Suppressor macrophage treated with lipopolysaccharide for 4 hours (primary cell): ENCODE measurements around the gene MEAF6.
"Not testable (repeated sequence)": the region's sequence is repeated elsewhere in the genome, so short reads cannot be mapped to it uniquely, and the experiment has no call there.

ENCODE experiments used
- DNase-seq: peaks from one replicate; pipeline ENCODE4 v3.0.0-alpha.2; 2020

The MEAF6 gene

GRCh38 chr1:37529888-37530287 is 15.3 kb upstream of the MEAF6 start:
- not testable (repeated sequence) for DNase-seq

DNA sequence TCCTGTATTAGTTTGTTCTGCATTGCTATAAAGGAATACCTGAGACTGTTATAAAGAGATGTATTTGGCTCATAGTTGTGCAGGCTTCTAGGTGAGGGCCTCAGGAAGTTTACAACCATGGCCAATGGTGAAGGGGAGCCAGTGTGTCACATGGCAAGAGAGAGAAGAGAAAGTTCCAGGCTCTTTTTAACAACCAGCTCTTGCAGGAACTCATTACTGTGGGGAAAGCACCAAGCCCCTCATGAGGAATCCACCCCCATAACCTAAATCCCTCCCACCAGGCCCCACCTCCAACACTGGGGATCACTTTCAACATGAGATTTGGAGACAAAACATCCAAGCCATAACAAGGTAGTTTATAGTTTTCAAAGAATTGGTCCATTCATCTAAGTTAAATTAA is 5.0 kb upstream of the MEAF6 start:
- no peak for DNase-seq

DNA sequence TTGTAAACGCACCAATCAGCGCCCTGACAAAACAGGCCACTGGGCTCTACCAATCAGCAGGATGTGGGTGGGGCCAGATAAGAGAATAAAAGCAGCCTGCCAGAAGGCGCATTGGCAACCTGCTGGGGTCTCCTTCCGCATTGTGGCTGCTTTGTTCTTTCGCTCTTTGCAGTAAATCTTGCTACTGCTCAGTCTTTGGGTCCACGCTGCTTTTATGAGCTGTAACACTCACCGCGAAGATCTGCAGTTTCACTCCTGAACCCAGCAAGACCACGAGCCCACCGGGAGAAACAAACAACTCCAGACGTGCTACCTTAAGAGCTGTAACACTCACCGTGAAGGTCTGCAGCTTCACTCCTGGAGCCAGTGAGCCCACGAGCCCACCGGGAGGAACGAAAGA is 4.4 kb upstream of the MEAF6 start:
- DNase-seq = not testable (repeated sequence)

GRCh38 chr1:37518241-37518640 is 3.7 kb upstream of the MEAF6 start:
- not testable (repeated sequence) for DNase-seq

DNA sequence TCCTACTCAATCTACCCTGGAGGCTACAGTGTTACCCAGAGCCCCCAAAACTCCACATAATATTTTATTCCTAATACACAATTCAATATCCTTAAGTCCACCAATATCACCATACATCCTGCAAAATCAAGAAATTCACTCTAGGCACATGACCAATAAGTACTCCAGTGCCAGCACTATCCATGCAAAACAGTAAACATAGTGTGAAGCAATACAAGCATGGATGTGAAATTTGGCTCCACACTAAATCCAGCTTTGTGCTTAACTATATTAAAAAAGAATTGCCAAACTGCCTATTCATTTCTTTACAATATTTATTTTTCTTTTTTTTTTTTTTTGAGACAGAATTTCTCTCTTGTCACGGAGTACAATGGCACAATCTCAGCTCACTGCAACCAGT is 3.0 kb upstream of the MEAF6 start:
- DNase-seq = no peak

- no peak for DNase-seq
These were observed 844 bp upstream of the MEAF6 start for GRCh38 chr1:37515185-37516034.

- peak; percentile 9 for DNase-seq
These were observed 694 bp downstream of the MEAF6 start for GRCh38 chr1:37513795-37514349.

DNA sequence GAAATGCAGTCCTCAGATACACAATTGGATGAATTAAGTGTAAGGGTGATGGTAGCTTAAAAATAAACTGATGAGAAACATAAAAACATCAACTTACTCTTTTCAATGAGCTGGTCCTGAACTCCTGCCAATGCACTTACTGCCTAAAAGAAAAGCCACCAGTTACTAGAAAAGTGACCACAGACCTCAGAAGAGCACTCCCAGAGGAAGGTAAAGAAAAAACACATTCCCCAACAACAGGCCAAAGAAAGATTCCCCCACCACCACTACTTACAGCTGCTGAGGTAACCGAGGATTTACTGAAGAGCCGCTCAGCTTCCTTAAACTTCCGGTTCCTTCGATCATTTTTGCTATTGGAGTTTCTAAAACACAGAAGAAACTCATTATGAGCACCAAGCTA is 5.4 kb downstream of the MEAF6 start:
- DNase-seq = no peak

DNA sequence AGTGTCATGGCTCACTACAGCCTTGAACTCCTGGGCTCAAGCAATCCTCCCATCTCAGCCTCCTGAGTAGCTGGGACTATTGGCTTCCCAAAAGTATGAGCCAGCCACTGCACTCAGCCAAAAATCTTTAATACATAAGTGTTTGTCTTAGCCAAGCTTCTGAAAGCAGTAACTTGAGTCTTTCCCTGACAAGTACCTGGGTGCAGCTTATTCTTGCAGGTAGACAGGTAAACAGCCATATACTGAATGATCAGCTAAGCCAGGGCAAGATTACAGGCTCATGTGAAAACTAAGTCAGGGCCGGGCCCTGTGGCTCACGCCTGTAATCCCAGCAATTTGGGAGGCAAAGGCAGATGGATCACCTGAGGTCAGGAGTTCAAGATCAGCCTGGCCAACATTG is 7.8 kb downstream of the MEAF6 start:
- DNase-seq = no peak

DNA sequence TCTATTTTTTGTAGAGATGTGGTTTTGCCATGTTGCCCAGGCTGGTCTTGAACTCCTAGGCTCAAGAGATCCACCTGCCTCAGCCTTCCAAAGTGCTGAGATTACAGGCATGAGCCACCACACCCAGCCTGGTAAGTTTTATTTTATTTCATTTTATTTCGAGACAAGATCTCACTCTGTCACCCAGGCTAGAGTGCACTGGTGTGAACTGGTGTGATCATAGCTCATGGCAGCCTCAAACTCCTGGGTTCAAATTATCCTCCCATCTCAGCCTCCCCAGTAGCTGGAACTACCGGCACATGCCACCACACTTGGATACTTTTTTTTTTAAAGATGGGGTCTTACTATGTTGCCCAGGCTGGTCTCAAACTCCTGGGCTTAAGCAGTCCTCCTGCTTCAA is 11.8 kb downstream of the MEAF6 start:
- DNase-seq = not testable (repeated sequence)

DNA sequence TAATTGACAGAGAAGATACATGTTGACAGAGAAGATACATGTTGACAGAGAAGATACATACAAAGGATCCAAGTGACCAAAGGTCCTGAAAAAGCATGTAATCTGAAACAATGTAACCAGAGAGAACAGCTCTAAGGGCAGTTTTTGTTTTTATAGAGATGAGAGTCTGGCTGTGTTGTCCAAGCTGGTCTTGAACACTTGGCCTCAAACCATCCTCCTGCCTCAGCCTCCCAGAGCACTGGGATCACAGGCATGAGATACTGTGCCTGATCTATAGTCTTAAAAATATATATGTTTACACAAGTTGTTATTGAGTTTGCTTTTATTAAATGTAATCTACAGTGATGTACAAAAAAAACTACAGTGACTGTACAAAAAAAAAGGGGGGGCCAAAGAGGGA is 12.5 kb downstream of the MEAF6 start:
- DNase-seq = no peak

GRCh38 chr1:37501661-37502060 is 12.9 kb downstream of the MEAF6 start:
- no peak for DNase-seq

GRCh38 chr1:37498872-37499617 is 15.5 kb downstream of the MEAF6 start:
- DNase-seq = no peak

DNA sequence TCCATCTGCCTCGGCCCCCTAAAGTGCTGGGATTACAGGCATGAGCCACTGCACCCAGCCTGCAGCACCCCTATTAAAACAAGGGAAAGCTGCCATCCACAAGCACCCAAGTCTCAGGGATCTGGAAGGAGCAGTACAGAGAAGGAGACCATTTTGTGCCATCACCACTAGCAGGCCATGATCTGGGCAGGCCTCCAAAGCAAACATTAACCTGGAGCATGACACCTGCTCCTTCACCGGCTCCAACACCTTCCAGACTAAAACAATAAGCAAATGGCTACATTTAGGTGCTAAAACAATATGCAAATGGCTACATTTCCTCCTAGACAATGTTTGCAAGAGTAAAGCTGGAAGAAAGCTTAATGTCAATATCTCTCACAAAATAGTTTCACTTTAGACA is 16.7 kb downstream of the MEAF6 start:
- DNase-seq = no peak

GRCh38 chr1:37495875-37496274 is 18.7 kb downstream of the MEAF6 start:
- no peak for DNase-seq

DNA sequence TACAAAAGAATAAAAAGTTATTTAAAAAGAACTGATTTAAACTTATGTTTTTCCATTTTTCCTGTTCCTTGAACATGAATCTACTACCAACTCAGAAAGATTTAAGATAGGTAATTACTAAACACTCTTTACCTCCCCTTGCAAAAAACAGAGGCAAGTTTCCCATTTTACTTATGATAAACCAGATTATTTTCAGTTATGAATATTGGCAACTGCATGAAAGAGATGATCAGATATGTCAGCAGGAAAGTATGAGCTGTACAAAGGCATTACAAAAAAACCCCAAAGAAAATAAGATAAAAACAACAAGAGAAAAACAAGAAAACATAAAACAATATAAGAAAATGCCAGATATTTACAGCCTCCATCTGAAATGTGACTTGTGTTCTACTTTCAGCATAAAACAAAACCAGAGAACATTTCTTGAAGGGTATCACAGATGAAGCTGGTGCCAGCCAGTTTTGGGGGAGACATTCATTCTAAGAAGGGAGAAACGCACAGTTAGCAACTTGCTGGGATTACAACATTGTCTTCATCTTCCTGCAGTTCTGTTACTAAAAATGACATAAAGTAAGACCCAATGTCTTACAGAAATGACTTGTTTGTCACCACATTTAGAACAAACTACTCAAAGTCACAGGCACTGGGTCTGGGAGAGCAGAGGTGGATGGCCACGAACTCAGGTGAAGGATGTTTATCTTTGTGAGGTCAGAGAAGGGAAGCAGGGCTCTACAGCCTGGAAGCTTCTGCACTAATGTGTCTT is 21.0 kb downstream of the MEAF6 start:
- DNase-seq = no peak

DNA sequence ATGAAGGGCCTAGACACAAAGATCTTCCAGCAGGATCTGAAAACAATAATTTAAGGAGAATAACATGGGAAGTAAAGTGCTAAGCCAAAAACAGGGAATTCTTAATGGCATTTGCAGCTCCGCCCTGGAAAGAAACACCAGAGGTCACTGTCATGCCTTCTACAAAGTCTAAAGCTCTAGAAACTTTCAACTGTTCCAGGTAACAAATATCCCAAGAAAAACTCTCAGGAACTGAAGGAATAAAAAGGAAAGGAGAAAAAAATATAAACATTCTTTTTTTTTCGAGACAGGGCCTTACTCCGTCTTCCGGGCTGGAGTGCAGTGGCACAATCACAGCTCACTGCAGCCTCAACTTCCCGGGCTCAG is 27.0 kb downstream of the MEAF6 start:
- DNase-seq = no peak

- DNase-seq = peak; percentile 87
These were observed 27.6 kb downstream of the MEAF6 start for GRCh38 chr1:37486680-37487618.

DNA sequence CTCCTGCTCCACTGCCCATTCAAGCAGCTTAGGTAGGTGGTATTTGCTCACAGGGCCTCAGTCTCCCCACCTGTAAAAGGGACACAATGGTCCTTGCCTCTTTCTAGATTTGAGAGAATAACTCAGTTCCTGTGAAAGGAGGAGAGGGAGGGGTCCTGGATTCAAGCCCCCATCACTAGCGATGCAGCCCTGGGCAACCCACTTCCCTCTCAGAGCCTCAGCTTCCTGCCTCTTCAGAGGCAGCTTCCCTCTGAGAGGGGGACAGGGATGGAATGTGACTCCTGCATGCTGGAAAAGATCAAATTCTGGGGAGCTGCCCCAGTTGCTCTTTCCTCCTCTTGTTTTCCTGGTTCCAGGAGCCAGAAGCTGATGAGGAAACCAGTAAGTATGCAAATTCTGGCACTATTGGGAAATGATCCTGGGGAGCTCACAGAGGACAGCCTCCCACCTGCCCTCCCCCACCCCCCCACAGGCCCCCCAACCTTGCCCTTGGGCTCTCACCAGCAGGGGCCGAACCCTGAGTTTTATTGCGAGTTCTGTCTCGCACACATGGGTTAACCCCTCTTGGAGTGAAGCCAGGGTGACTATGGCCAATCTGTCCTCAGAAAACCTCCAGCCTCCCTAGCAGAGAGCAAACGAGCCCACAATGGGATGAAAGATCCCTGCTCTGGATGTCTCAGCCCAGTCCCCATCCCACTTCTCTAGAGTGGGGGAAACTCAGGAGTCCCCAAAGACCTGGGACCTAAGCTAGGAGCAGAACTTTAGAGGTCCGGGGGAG is 28.5 kb downstream of the MEAF6 start:
- peak; percentile 65 for DNase-seq

GRCh38 chr1:37484325-37485051 is 30.1 kb downstream of the MEAF6 start:
- no peak for DNase-seq

DNA sequence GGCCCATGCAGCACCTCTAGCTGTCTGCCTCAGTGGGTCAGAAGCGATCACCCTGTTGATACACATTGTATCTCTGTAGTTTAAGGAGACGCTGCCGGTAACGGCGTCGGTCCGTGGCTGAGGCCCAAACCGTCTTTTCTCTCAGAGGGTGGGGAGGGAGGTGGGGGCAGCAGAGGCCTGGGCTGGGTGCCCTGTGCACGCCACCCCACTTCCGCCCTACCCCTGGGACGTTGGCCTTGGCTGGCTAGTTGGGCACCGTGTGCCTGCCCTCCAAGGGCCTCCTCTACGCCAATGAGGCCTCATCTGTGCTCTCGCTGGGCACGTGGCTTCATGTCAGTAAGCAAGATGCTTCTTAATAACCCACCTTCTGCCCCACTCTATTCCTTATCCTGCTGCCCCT is 30.8 kb downstream of the MEAF6 start:
- DNase-seq = no peak
